ENCODE measurements around the gene DBF4B. TPM values are rescaled to one million over a fixed set of nuclear protein-coding genes. Genes with fewer than 3 reads are reported as not detected.
"Not testable (repeated sequence)": the region's sequence is repeated elsewhere in the genome, so short reads cannot be mapped to it uniquely, and the experiment has no call there.

Gene DBF4B
- total RNA-seq (1 to 10 TPM; 8.9 to 9.2 TPM), polyA plus RNA-seq (1 to 10 TPM in 1 of 3 donors, under 1 TPM in 2; 0.55 to 1.2 (median 0.61) TPM), total RNA-seq (4.3 to 8.4 (median 5.1) reads per million in 6 experiments)

- Mint-ChIP-seq H3K4me3 (no peak within 1 kb of the TSS), H3K9me3 (no peaks in the 10 kb centered on the region), H3K36me3 (no peaks in the 10 kb centered on the region), H3K27ac (peak within 1 kb of the TSS in 2 of 10 donors; percentile 31 to 71), H3K27me3 (peaks cover 0 to 4% (median 2%) of the 10 kb centered on the region in 5 donors), H3K4me1 (peaks cover 0 to 3% (median 3%) of the 10 kb centered on the region in 4 donors)
- ATAC-seq (peak; percentile 95 to 97), DNase-seq (peak; percentile 64 to 93 (median 85))
- POLR2A ChIA-PET, result interaction anchor here (0.9 to 2.4 kb wide), 4 partner anchors 9 to 205 kb away, joined by 3 to 17 read pairs (median 4); partner anchors contain the start of genes CCDC43 and GPATCH8
Observed at GRCh38 chr17:44708401-44709263, at the start of gene DBF4B. TSS of gene DBF4B (plus strand) at chr17:44708665. CDS start at chr17:44708821, 156 bp downstream.

- H3K4me3 Mint-ChIP-seq, result no peak overlapping the region
- H3K36me3 Mint-ChIP-seq, result peaks cover 0 to 3% (median 3%) of the 10 kb centered on the region in 3 donors
- POLR2A ChIA-PET, result no interaction called here
- DNase-seq (no peak), ATAC-seq (no peak)
- H3K27me3 Mint-ChIP-seq, result peaks cover 3 to 15% (median 7%) of the 10 kb centered on the region in 5 donors
- no peak overlapping the region for H3K27ac Mint-ChIP-seq
- peaks cover 0 to 3% (median 0%) of the 10 kb centered on the region in 9 donors for H3K9me3 Mint-ChIP-seq
- peaks cover 2 to 5% (median 4%) of the 10 kb centered on the region in 4 donors for H3K4me1 Mint-ChIP-seq
Observed at GRCh38 chr17:44661835-44662234, 46.6 kb upstream of the DBF4B start.

DNA sequence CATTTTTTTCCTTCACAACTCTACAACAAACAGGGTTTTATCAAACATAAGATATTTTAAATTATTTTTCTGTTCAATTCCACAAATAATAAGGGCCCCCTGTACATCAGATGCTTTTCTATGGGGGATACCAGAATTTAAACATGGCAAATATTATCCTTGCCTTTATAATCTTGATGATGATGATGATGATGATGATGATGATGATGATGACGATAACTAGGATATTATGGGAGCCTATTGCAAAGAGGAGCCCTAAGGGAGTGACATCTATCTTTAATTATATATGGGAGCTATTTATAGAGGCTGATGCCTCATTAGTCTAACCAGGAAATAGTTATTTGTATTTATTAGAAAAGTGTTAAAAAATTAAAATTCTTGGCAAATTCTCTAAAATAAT, 45.4 kb upstream of the DBF4B start:
- H3K4me3 Mint-ChIP-seq, result no peak overlapping the region
- H3K36me3 Mint-ChIP-seq, result no peaks in the 10 kb centered on the region
- peaks cover 0 to 11% (median 0%) of the 10 kb centered on the region in 5 donors for H3K27me3 Mint-ChIP-seq
- no peaks in the 10 kb centered on the region for H3K9me3 Mint-ChIP-seq
- no peak overlapping the region for H3K27ac Mint-ChIP-seq
- DNase-seq, result no peak
- ATAC-seq, result no peak
- POLR2A ChIA-PET, result no interaction called here
- H3K4me1 Mint-ChIP-seq, result no peaks in the 10 kb centered on the region

DNA sequence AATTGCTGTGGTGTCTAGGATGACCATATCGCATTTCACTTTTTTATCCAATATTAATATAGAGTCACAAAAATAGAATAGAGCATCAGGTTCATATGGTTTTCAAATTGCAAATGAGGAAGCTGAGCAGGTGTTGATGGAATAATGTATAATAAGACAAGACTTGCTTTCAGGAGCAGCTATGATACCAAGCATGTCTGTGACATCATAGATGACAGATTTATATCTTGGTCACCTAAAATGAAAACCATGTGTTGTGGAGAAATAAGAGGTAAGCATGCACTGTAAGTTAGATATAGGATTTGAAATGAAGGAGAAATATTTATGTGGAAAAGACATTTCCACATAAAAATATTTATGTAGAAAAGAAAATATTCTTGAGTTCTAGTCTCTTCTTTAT, 43.6 kb upstream of the DBF4B start:
- H3K27ac Mint-ChIP-seq, result no peak overlapping the region
- POLR2A ChIA-PET, result no interaction called here
- DNase-seq (no peak), ATAC-seq (no peak)
- peaks cover 0 to 8% (median 0%) of the 10 kb centered on the region in 5 donors for H3K27me3 Mint-ChIP-seq
- no peaks in the 10 kb centered on the region for H3K36me3 Mint-ChIP-seq
- no peaks in the 10 kb centered on the region for H3K9me3 Mint-ChIP-seq
- H3K4me1 Mint-ChIP-seq, result no peaks in the 10 kb centered on the region
- H3K4me3 Mint-ChIP-seq, result no peak overlapping the region

- POLR2A ChIA-PET, result no interaction called here
- Mint-ChIP-seq H3K4me1 (no peaks in the 10 kb centered on the region), H3K27ac (no peak overlapping the region), H3K27me3 (peaks cover 0 to 6% (median 0%) of the 10 kb centered on the region in 5 donors), H3K36me3 (no peaks in the 10 kb centered on the region), H3K9me3 (no peaks in the 10 kb centered on the region), H3K4me3 (no peak overlapping the region)
- ATAC-seq, result no peak
- no peak for DNase-seq
Observed at GRCh38 chr17:44666006-44666405, 42.5 kb upstream of the DBF4B start.

DNA sequence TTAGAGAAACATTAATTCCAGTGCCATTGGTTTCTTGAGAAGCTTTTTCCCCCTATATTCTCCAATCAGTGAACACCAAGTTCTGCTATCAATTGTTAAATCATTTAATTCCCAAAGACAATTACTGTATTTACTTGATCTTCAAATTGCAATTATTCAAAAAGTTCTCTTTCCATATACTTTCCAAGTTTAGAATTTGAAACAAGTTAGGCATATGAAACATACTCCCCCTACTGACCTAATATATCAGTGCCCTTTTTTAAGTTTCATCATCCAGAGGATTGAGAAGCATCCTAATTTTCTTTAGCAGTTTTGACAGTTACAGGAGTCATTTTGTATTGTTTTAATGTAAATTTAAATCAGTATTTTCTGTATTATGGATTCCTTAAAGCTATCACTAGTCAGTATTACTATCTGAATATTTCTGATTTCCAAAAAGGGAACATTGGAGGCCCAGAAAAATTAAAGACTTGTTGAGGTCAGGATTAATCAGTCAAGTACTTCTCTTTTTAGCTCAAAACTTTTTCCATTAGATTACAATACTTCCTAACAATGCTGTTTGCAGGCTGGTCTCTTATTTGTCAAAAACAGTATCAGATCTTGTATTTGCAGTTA, 35.9 kb upstream of the DBF4B start:
- H3K27ac Mint-ChIP-seq, result no peak overlapping the region
- no peaks in the 10 kb centered on the region for H3K27me3 Mint-ChIP-seq
- H3K4me3 Mint-ChIP-seq, result no peak overlapping the region
- H3K36me3 Mint-ChIP-seq, result peaks cover 0 to 9% (median 0%) of the 10 kb centered on the region in 3 donors
- no peaks in the 10 kb centered on the region for H3K9me3 Mint-ChIP-seq
- no peaks in the 10 kb centered on the region for H3K4me1 Mint-ChIP-seq
- POLR2A ChIA-PET, result no interaction called here
- ATAC-seq (no peak), DNase-seq (no peak)

GRCh38 chr17:44673893-44674292, 34.6 kb upstream of the DBF4B start:
- H3K9me3 Mint-ChIP-seq, result no peaks in the 10 kb centered on the region
- POLR2A ChIA-PET, result no interaction called here
- peak overlapping the region in 1 of 10 donors; percentile 47 for H3K27ac Mint-ChIP-seq
- ATAC-seq, result no peak
- no peak for DNase-seq
- no peak overlapping the region for H3K4me3 Mint-ChIP-seq
- H3K4me1 Mint-ChIP-seq, result no peaks in the 10 kb centered on the region
- peaks cover 0 to 22% (median 3%) of the 10 kb centered on the region in 3 donors for H3K36me3 Mint-ChIP-seq
- no peaks in the 10 kb centered on the region for H3K27me3 Mint-ChIP-seq

DNA sequence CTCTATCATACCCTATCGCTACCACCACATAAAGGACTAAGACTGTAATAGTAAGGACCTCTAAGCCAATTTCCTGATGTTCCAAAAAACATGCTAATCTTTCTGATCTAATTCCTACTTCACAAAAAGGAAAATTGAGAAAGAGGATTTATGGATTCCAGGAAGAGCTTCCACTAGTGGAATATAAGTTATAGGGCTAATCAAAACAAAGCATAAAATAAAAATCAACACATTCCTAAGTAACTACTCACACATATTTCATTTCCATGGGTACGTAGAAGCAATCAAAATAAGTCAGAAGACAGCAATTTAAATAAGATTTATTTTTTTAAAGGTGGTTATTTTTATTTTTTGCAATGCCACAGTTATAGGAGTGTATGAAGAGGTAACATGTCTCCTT, 31.3 kb upstream of the DBF4B start:
- H3K27me3 Mint-ChIP-seq, result no peaks in the 10 kb centered on the region
- ATAC-seq (no peak), DNase-seq (no peak)
- no peak overlapping the region for H3K4me3 Mint-ChIP-seq
- no peak overlapping the region for H3K27ac Mint-ChIP-seq
- POLR2A ChIA-PET, result no interaction called here
- peaks cover 4 to 50% (median 8%) of the 10 kb centered on the region in 3 donors for H3K36me3 Mint-ChIP-seq
- H3K4me1 Mint-ChIP-seq, result no peaks in the 10 kb centered on the region
- no peaks in the 10 kb centered on the region for H3K9me3 Mint-ChIP-seq

DNA sequence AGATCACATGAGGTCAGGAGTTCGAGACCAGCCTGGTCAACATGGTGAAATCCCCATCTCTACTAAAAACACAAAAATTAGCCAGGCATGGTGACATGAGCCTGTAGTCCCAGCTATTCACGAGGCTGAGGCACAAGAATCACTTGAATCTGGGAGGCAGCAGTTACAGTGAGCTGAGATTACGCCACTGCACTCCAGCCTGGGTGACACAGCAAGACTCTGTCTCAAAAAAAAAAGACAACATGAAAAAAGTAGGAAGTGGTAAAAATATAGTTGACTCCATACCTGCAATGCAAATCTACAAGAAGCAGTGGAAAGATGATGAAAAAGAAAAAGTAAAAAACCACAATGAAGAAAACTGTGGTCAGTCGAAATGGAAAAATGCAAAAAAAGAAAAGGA, 25.2 kb upstream of the DBF4B start:
- ATAC-seq, DNase-seq, H3K4me3 Mint-ChIP-seq, H3K9me3 Mint-ChIP-seq, POLR2A ChIA-PET, H3K27me3 Mint-ChIP-seq: not testable (repeated sequence)
- H3K4me1 Mint-ChIP-seq, result peaks cover 4 to 22% (median 7%) of the 10 kb centered on the region in 4 donors
- H3K27ac Mint-ChIP-seq, result peak overlapping the region in 1 of 10 donors; percentile 71
- H3K36me3 Mint-ChIP-seq, result peaks cover 4 to 80% (median 14%) of the 10 kb centered on the region in 3 donors

DNA sequence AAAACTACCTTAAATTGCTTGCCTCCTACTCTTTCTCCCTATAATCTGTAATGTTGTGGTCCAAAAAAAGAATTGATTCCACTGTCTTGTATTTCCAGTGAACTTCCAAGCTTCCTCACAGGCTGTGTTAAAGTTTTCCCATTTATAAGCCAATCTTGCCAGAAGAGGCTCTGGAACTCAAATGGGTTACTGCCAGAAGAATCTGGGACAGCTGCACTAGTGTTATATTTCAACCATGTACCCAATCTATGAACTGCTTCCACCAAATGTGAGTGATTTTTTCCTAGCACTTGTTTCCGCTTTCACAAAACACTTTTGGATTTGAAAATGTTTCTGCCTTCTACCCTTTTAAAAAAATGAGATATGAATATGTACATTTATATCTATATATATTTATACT, 20.7 kb upstream of the DBF4B start:
- Mint-ChIP-seq H3K27me3 (no peaks in the 10 kb centered on the region), H3K9me3 (no peaks in the 10 kb centered on the region), H3K4me1 (peaks cover 14 to 51% (median 27%) of the 10 kb centered on the region in 4 donors), H3K4me3 (no peak overlapping the region), H3K36me3 (peaks cover 0 to 40% (median 6%) of the 10 kb centered on the region in 3 donors), H3K27ac (no peak overlapping the region)
- DNase-seq (no peak), ATAC-seq (no peak)
- POLR2A ChIA-PET, result no interaction called here

DNA sequence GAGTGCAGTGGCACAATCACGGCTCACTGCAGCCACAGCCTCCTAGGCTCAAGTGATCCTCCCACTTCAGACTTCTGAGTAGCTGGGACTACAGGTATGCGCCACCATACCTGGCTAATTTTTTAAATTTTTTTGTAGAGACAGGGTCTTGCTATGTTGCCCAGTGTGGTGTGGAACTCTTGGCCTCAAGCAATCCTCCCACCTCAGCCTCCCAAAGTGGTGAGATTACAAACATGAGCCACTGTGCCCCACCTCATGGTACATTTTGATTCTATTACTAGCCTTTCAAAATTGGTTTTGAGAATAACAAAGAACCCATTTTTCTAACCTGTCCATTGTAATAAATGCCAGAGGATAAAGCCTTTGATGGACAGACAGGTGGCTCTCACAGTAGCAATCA, 20.3 kb upstream of the DBF4B start:
- no peak for ATAC-seq

GRCh38 chr17:44688675-44689476, 19.6 kb upstream of the DBF4B start:
- Mint-ChIP-seq H3K27ac (peak overlapping the region; percentile 97 to 99 (median 98)), H3K4me3 (peak overlapping the region; percentile 92 to 99 (median 97)), H3K9me3 (no peaks in the 10 kb centered on the region), H3K36me3 (peaks cover 0 to 29% (median 0%) of the 10 kb centered on the region in 3 donors), H3K4me1 (peaks cover 12 to 48% (median 27%) of the 10 kb centered on the region in 4 donors), H3K27me3 (no peaks in the 10 kb centered on the region)
- POLR2A ChIA-PET, result interaction anchor here (0.6 to 2.7 kb wide), 2 partner anchors 19 to 22 kb away, joined by 3 to 17 read pairs; partner anchors contain the start of gene DBF4B
- DNase-seq (peak in 1 of 10 donors; percentile 8), ATAC-seq (peak; percentile 15 to 18)

More for the DNA sequence above, 20.3 kb upstream of the DBF4B start:
- Mint-ChIP-seq H3K4me1 (peaks cover 14 to 51% (median 27%) of the 10 kb centered on the region in 4 donors), H3K36me3 (peaks cover 0 to 36% (median 4%) of the 10 kb centered on the region in 3 donors), H3K27me3 (no peaks in the 10 kb centered on the region), H3K9me3 (no peaks in the 10 kb centered on the region), H3K27ac (peak overlapping the region in 1 of 10 donors; percentile 33), H3K4me3 (peak overlapping the region in 9 of 10 donors; percentile 92 to 99 (median 96))
- POLR2A ChIA-PET, result interaction anchor here (2.7 kb wide), 1 partner anchor 20 kb away, joined by 17 read pairs; the partner anchor contains the start of gene DBF4B
- no peak for DNase-seq
